HuH-7.5 (cell line): ENCODE measurements around the gene TMC6.
"Not testable (repeated sequence)": the region's sequence is repeated elsewhere in the genome, so short reads cannot be mapped to it uniquely, and the experiment has no call there.

Experiments used
- DNase-seq: peaks from one replicate; pipeline ENCODE4 v3.0.0; 2011; ENCODE audit warnings: low spot score

The TMC6 gene

GRCh38 chr17:78110363-78111015 lies 18.1 kb downstream of the TMC6 start:
- no peak for DNase-seq

- no peak for DNase-seq
Observed at GRCh38 chr17:78109489-78109761, 19.1 kb downstream of the TMC6 start.

GRCh38 chr17:78108726-78109488 lies 19.6 kb downstream of the TMC6 start:
- no peak for DNase-seq

- no peak for DNase-seq
Observed at GRCh38 chr17:78107976-78108725, 20.4 kb downstream of the TMC6 start.

- no peak for DNase-seq
Observed at GRCh38 chr17:78107457-78107856, 21.1 kb downstream of the TMC6 start.

- no peak for DNase-seq
Observed at GRCh38 chr17:78106211-78106610, 22.3 kb downstream of the TMC6 start.

- DNase-seq, result no peak
Observed at GRCh38 chr17:78105551-78105950, 23.0 kb downstream of the TMC6 start.

GRCh38 chr17:78105101-78105500 lies 23.5 kb downstream of the TMC6 start:
- no peak for DNase-seq

GRCh38 chr17:78104540-78104941 lies 24.0 kb downstream of the TMC6 start:
- DNase-seq, result no peak

GRCh38 chr17:78103311-78103710 lies 25.2 kb downstream of the TMC6 start:
- no peak for DNase-seq

GRCh38 chr17:78101542-78101941 lies 27.0 kb downstream of the TMC6 start:
- no peak for DNase-seq

- DNase-seq, result no peak
Observed at GRCh38 chr17:78101112-78101511, 27.4 kb downstream of the TMC6 start.

GRCh38 chr17:78096093-78096492 lies 32.5 kb downstream of the TMC6 start:
- no peak for DNase-seq

GRCh38 chr17:78095035-78095434 lies 33.5 kb downstream of the TMC6 start:
- no peak for DNase-seq

GRCh38 chr17:78092794-78093324 lies 35.7 kb downstream of the TMC6 start:
- DNase-seq, result no peak

- DNase-seq, result no peak
Observed at GRCh38 chr17:78089576-78090281, 38.8 kb downstream of the TMC6 start.

- DNase-seq, result no peak
Observed at GRCh38 chr17:78088529-78088928, 40.0 kb downstream of the TMC6 start.

GRCh38 chr17:78086740-78087139 lies 41.8 kb downstream of the TMC6 start:
- no peak for DNase-seq

- no peak for DNase-seq
Observed at GRCh38 chr17:78082988-78083387, 45.6 kb downstream of the TMC6 start.

GRCh38 chr17:78082355-78082872 lies 46.1 kb downstream of the TMC6 start:
- DNase-seq, result not testable (repeated sequence)

- no peak for DNase-seq
Observed at GRCh38 chr17:78081551-78081950, 47.0 kb downstream of the TMC6 start.

- DNase-seq, result no peak
Observed at GRCh38 chr17:78079253-78079652, 49.3 kb downstream of the TMC6 start.
